Endothelial cell (in vitro differentiated cells): ENCODE measurements around the gene EDAR. TPM values are rescaled to one million over a fixed set of nuclear protein-coding genes. Genes with fewer than 3 reads are reported as not detected.

Experiments
- DNase-seq: peaks from one replicate; pipeline ENCODE4 v3.0.0; 2021; ENCODE audit warnings: low spot score
- H3K27ac Mint-ChIP-seq: one replicate; pipeline ENCODE4 v1.8.0; 2021; ENCODE audit warnings: mixed read lengths, inconsistent platforms; ENCODE audit not compliant: unreplicated experiment
- H3K27me3 Mint-ChIP-seq: one replicate; pipeline ENCODE4 v1.8.0; 2021; ENCODE audit warnings: mild to moderate bottlenecking, moderate library complexity, mixed read lengths, inconsistent platforms; ENCODE audit not compliant: unreplicated experiment
- H3K36me3 Mint-ChIP-seq: one replicate; pipeline ENCODE4 v1.8.0; 2021; ENCODE audit warnings: mild to moderate bottlenecking, low read depth, mixed read lengths, inconsistent platforms; ENCODE audit not compliant: unreplicated experiment
- H3K4me1 Mint-ChIP-seq: one replicate; pipeline ENCODE4 v1.8.0; 2021; ENCODE audit warnings: mild to moderate bottlenecking, mixed read lengths, inconsistent platforms; ENCODE audit not compliant: unreplicated experiment
- H3K4me3 Mint-ChIP-seq: one replicate; pipeline ENCODE4 v1.8.0; 2021; ENCODE audit warnings: mild to moderate bottlenecking, mixed read lengths, inconsistent platforms; ENCODE audit not compliant: unreplicated experiment
- H3K9me3 Mint-ChIP-seq: one replicate; pipeline ENCODE4 v1.8.0; 2021; ENCODE audit warnings: mixed read lengths, inconsistent platforms; ENCODE audit not compliant: unreplicated experiment
- CTCF ChIP-seq: fragments of 200-600 bp; sonication (generic); IDR thresholded peaks from one replicate; pipeline ENCODE4 v1.5.0; 2021; ENCODE audit warnings: antibody characterized with exemption; ENCODE audit not compliant: unreplicated experiment
- total RNA-seq: library from RNA; stranded (reverse); fragmentation: NEBNext Ultra II Directional; extraction: Animal tissue kit (Norgen Biotek cat#: 25700); gene quantifications from one replicate; pipeline ENCODE4 v1.2.1, GENCODE V29; 2021; ENCODE audit not compliant: unreplicated experiment

EDAR gene
- total RNA-seq, 1 donor from 2014 or later: not detected

- TF ChIP-seq CTCF: no peak
- no peak overlapping the region for H3K27ac Mint-ChIP-seq
- H3K36me3 Mint-ChIP-seq: no peaks in the 10 kb centered on the region
- no peaks in the 10 kb centered on the region for H3K4me1 Mint-ChIP-seq
- no peak for DNase-seq
- no peak overlapping the region for H3K4me3 Mint-ChIP-seq
- peaks cover 6% of the 10 kb centered on the region for H3K27me3 Mint-ChIP-seq
- no peaks in the 10 kb centered on the region for H3K9me3 Mint-ChIP-seq
Observed at GRCh38 chr2:108978709-108979111, 10.3 kb downstream of the EDAR start.

GRCh38 chr2:108975613-108976435 lies 13.2 kb downstream of the EDAR start:
- Mint-ChIP-seq H3K9me3 (no peaks in the 10 kb centered on the region), H3K36me3 (no peaks in the 10 kb centered on the region), H3K27ac (no peak overlapping the region), H3K4me1 (no peaks in the 10 kb centered on the region), H3K27me3 (peaks cover 3% of the 10 kb centered on the region), H3K4me3 (no peak overlapping the region)
- no peak for TF ChIP-seq CTCF
- no peak for DNase-seq

GRCh38 chr2:108974674-108975073 lies 14.3 kb downstream of the EDAR start:
- Mint-ChIP-seq H3K27me3 (peaks cover 3% of the 10 kb centered on the region), H3K27ac (no peak overlapping the region), H3K9me3 (no peaks in the 10 kb centered on the region), H3K4me1 (no peaks in the 10 kb centered on the region), H3K4me3 (no peak overlapping the region), H3K36me3 (no peaks in the 10 kb centered on the region)
- no peak for TF ChIP-seq CTCF
- no peak for DNase-seq

- no peak overlapping the region for H3K27ac Mint-ChIP-seq
- H3K9me3 Mint-ChIP-seq: no peaks in the 10 kb centered on the region
- no peak overlapping the region for H3K4me3 Mint-ChIP-seq
- no peaks in the 10 kb centered on the region for H3K4me1 Mint-ChIP-seq
- H3K36me3 Mint-ChIP-seq: no peaks in the 10 kb centered on the region
- peaks cover 1% of the 10 kb centered on the region for H3K27me3 Mint-ChIP-seq
- DNase-seq: no peak
- no peak for TF ChIP-seq CTCF
Observed at GRCh38 chr2:108972663-108973062, 16.4 kb downstream of the EDAR start.
